H1 (cell line): ENCODE data around the gene TMEM38A. TPM values are rescaled to one million over a fixed set of nuclear protein-coding genes. Genes with fewer than 3 reads are reported as not detected.

Experiments used
- BCL11A ChIP-seq, 2 experiments: IDR thresholded peaks; one replicate each; pipeline ENCODE4 v1.6.1; 2011; ENCODE audit warnings: low read depth in 2 of 2, low read length in 2 of 2, mild to moderate bottlenecking in 2 of 2
- POLR2AphosphoS5 ChIP-seq: IDR thresholded peaks from 2 replicates; pipeline ENCODE4 v1.6.1; 2011; ENCODE audit warnings: low read depth, low read length
- RAD21 ChIP-seq, 2 experiments: IDR thresholded peaks in 1 of 2; conservative IDR thresholded peaks in 1 of 2; 2 replicates each; pipeline ENCODE4 v1.6.1; 2011; ENCODE audit warnings: low read depth in 2 of 2, low read length in 2 of 2, improper control_type of control experiment in 1 of 2, inconsistent platforms in 1 of 2, mild to moderate bottlenecking in 1 of 2, moderate library complexity in 1 of 2
- SIRT6 ChIP-seq: IDR thresholded peaks from one replicate; pipeline ENCODE4 v1.7.1; 2012; ENCODE audit warnings: low read length, inconsistent platforms
- TAF7 ChIP-seq: optimal IDR thresholded peaks from 2 replicates; pipeline ENCODE3; 2011; ENCODE audit warnings: low read depth, mild to moderate bottlenecking, inconsistent platforms, low read length, moderate library complexity, borderline replicate concordance
- TBP ChIP-seq: IDR thresholded peaks from 2 replicates; pipeline ENCODE4 v1.6.1; 2011; ENCODE audit warnings: low read depth, low read length, improper control_type of control experiment
- polyA plus RNA-seq, 7 experiments: library from polyadenylated mRNA; depleted of rRNA in 3 of 7; stranded (reverse) in 5 of 7; unstranded in 2 of 7; fragments of >200 nt in 5 of 7; fragments of 200-250 nt in 2 of 7; gene quantifications; 1 replicate in 5 of 7; 2 replicates in 1 of 7; 4 replicates in 1 of 7; pipeline versions ENCODE4 v1.2.1 to v1.2.3, GENCODE V29; 2011 to 2013; ENCODE audit warnings: missing spikeins in 2 of 7, mixed read lengths in 2 of 7
- total RNA-seq: library from RNA; stranded (reverse); fragmentation: NEBNext Ultra II Directional; extraction: Animal tissue kit (Norgen Biotek cat#: 25700); gene quantifications from 2 replicates; pipeline ENCODE4 v1.2.1, GENCODE V29; 2021

Gene TMEM38A
- total and polyA plus RNA-seq, 2 of the 8 experiments (the other 6 are each of a cell fraction or from before 2014, with no cell fraction given) = 8.9 to 9.2 TPM

- TF ChIP-seq RAD21 (IDR thresholded peaks at IDR 0.05 in 1 of 2, conservative IDR thresholded peaks at IDR 0.05 in 1 of 2; ENCODE audit: low read depth in 2 of 2, low read length in 2 of 2) (no peak), POLR2AphosphoS5 (no peak), BCL11A (IDR thresholded peaks at IDR 0.05; ENCODE audit: low read depth in 2 of 2, low read length in 2 of 2) (no peak), SIRT6 (no peak), TAF7 (no peak), TBP (no peak)
Measured at GRCh38 chr19:16638666-16639065, 22.3 kb upstream of the TMEM38A start (continued).
